Tongue (tissue), 2 donors: ENCODE data around the gene HRAS. TPM values are rescaled to one million over a fixed set of nuclear protein-coding genes. Genes with fewer than 3 reads are reported as not detected.

ENCODE experiments used
- DNase-seq: peaks from one replicate; pipeline ENCODE4 v3.0.0-alpha.2; 2015
- total RNA-seq: library from RNA; depleted of rRNA; stranded (reverse); fragments of >200 nt; gene quantifications from one replicate; pipeline ENCODE4 v1.2.3, GENCODE V29; 2014

Gene HRAS
- total RNA-seq, 1 donor from 2014 or later, result 50.7 TPM

- DNase-seq, result no peak
These were observed 27.5 kb downstream of the HRAS start for GRCh38 chr11:507727-508515.

DNA sequence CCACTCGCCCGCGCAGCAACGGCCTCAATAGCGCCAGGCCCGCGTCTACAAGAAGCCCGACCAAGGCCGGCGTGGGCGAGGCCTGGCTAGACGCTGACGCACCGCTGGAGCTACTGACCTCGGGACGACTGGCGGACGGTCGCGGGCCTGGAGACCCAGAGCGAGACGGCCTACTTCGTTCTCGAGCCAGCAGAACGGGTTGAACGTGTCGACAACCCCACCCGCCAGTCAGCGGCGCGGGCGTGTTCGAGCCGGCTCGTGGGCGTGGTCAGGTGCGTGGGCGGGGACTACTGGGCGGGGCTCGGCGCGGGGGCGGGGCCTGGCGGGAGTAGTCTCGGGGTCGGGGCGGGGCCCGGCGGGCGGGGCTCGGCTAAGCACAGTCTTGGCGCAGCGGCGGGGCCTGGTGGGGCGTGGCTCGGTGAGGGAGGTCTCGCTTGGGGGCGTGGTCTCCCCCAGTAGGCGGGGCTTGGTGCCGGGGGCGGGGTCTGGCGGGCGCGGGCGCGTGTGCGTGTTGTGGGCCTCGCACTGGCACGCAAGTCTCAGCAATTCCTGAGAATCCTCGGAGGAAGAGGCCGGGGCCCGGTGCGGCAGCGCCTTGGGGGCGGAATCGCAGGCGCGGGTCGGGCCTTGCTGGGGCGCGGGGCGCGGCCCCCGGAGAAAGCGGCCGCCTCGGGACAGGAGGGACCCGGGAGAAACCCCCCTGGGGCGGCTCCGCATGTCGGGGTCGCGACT is 28.2 kb downstream of the HRAS start, which contains the start of gene RNH1:
Gene RNH1 (minus strand): TSS at position 248 of the 732 bp plus-strand sequence. CDS start 5,080 bp downstream, outside the sequence.
- DNase-seq, result peak; percentile 98

DNA sequence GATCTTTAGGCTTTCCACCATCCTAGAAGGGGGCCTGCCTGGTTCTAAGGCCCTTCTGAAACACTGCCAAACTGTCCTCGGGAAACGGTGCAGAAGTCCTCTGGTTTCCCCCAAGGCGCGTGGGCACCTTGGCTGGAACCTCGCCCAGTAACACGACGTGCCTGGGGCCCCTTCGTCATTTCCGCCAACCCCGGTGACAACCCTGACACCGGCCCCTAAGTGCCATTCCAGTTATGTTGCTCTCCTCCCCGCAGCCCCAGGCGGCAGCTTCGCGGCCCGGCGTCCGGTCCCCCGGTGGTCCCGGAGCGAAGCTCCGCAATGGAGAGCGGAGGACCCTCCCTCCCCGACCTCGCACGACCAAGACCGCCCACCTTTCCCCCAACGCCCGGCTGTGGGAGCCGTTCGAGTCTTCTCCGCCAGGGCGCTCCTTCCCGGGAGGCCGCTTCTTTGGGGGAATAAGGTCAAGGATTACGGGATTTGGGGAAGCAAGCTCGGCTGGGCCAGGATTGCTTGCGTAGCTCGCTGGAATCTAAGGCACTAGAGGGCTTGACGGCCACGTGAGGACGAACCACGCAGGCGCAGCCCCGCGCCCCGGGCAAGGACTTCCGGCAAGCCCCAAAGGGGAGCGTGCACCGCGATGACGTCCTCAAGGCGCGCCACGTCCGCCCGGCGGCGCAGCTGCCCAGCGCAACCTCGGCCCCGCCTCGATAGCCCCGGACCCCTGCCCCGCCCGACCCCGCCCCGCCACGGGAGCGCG is 29.0 kb downstream of the HRAS start:
- DNase-seq, result peak; percentile 99

GRCh38 chr11:504994-505344 is 30.4 kb downstream of the HRAS start:
- DNase-seq, result no peak

DNA sequence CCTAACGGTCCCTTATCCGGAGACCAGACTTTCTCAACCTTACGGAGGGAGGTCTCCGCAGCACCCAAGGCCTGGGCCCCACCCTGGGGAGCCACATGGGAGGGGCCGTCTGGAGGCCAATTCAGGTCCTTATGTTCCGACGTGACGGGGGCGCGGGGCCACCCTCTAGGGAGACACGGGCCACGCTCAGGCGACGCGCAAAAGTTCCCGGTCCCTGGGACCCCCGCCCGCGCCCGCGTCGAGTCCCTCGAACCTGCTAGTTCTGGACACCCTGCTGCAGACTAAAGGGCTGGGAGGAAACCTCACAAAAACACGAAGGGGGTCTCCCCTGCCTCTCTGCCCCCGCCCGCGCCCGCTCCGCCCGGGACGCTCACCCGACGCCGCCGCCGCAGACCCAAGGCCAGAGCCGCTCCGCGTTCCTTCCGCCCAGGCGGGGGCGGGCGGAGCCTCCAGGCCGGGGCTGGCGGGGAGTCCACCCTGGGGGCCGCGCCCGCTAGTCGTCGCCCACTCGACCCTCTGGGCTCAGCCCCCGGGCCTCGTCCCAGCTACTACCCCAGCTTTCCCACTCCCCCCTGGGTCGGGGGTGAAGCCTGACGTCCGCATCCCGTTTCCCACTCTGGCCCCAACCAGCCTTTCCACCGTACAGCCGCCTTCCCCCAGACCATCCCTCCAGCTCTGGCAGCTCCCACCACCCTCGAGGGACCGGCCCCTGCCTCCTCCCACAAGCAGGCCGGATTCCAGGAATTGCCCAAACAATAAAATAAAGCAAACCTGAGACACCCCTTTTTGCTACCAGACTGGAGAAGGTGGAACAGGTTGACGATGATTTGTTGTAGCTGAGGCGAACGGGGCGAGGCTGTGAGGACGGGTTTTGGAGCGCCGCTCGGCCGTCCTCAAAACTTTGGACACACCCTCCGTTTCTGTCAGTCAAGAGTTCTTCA is 31.1 kb downstream of the HRAS start:
- DNase-seq, result peak; percentile 75

DNA sequence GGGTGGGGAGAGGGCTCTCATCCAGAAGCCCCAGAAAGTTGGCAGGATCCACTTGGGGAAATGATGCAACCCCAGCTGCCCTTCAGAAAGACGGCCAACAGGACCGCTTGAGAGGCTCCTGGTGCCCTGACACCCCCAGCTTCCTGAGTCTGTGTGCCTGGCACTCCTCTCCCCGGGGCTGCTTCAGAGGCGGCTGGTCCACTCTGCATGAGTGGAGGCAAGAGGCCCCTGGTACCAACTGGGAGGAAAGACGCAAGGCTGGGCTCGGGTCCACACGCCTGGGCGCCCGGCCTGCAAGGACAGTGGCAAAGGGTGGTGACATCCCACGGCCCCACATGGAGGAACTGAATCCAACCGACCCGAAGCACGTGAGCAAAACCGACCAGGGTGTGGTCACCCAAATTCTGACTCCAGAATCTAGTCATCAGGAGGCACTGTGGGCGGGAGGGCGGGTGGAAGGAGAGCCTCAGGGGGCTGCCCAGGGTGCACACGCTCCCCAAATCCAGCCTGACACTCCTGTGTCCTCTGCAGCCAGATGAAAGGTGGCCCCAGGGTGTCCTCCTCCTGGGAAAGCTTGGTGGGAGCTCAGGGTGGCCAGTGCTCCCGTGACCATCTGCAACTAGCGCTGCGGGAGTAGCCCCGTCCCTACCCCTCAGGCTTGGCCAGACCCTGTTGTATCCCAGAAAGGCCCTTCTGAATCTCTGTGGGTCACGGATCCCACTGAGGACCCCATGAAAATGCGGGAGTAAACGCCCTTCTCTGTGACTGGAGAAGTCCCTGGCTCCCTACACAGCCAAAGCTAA is 32.0 kb downstream of the HRAS start:
- DNase-seq, result no peak

- DNase-seq, result no peak
These were observed 32.8 kb downstream of the HRAS start for GRCh38 chr11:502288-503178.

DNA sequence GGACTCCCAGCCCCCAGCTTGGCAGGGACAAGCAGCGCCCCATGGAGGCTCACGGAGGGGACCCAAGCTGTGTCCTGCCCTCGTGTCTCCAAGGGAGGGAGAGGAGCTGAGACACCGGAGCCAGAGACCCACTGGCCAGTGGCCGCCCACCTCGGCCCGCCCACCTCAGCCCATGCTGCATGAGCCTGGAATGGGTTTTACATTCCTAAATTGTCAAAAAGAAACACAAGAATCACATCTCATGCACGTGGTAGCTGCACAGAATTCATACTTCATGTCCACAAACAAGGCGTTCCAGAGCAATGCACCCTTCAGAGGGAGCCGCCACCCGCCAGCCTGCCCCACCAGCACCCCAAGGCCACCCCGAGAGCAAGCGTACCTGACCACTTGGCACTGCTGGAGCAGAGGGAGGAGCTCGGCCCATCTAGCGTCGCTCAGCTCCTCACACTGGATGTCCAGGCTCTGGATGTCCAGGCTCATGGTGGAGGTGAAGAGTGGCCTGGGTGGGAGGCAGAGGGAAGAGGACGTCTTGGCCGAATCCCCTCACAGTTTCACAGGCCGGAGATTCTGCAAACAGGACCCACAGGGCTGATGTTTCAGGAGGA is 33.6 kb downstream of the HRAS start:
- no peak for DNase-seq

GRCh38 chr11:501001-501682 is 34.2 kb downstream of the HRAS start:
- no peak for DNase-seq

GRCh38 chr11:499201-500076 is 35.9 kb downstream of the HRAS start:
- no peak for DNase-seq

DNA sequence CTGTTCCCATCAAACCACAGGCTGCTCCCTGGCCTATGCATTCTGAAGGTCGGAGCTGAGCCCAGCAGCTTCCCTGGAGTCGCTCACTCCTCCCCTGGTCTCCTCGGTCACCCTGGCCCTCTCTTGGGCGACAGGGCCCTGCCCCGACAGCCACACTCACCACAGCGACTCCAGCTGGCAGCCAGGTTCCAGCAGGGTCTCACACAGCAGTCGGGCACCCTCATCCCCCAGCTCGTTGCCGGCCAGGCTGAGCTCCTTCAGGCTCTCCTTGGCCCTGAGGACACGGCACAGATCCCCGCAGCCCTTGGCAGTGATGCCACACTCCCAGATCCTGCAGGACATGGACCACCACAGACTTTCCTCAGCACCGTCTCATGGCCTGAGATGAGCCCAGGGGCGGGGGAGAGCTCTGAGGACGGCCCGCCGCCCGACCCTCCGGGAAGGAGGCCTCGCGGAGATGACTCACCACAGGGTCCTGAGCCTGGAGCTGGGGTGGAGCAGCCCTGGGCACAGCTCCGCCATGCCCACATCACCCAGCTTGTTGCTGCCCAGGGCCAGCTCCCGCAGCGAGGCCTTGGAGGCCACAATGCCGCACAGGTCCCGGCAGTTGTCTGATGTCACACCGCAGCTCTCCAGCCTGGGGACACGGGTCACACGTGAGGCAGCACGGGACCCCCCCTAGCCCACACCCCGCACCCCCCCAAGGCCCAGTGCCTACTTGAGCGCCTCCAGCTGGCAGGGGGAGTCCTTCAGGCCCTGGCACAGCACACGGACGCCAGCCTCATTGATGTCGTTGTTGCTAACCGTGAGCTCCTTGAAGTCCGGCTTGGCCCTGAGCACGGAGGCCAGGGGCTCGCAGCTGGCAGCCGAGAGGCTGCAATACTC is 36.8 kb downstream of the HRAS start:
- DNase-seq, result no peak

DNA sequence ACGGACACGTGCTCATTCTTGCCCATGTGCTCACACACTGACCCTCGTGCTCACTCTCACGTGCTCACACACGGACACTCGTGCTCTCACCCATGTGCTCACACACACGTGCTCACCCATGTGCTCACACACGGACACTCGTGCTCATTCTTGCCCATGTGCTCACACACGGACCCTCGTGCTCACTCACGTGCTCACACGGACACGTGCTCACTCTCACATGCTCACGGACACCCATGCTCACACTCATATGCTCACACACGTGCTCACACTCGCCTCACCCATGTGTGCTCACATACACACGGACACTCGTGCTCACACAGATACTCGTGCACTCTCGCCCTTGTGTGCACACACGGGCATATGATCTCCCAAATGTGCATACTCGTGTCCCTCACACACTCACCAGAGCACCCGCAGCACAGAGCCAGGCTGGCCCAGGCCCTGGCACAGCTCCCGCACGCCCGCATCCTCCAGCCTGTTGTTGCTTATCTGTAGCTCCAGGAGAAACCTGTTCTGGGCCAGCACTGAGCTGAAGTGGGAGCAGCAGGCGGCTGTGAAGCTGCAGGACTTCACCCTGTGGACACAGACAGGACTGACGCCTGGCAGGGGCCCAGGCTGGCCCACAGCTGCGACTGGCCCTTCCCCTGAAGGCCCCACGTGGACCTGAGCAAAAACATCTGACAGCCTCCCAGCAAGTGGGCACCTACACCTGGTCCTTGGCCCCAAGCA is 37.6 kb downstream of the HRAS start:
- DNase-seq, result no peak

DNA sequence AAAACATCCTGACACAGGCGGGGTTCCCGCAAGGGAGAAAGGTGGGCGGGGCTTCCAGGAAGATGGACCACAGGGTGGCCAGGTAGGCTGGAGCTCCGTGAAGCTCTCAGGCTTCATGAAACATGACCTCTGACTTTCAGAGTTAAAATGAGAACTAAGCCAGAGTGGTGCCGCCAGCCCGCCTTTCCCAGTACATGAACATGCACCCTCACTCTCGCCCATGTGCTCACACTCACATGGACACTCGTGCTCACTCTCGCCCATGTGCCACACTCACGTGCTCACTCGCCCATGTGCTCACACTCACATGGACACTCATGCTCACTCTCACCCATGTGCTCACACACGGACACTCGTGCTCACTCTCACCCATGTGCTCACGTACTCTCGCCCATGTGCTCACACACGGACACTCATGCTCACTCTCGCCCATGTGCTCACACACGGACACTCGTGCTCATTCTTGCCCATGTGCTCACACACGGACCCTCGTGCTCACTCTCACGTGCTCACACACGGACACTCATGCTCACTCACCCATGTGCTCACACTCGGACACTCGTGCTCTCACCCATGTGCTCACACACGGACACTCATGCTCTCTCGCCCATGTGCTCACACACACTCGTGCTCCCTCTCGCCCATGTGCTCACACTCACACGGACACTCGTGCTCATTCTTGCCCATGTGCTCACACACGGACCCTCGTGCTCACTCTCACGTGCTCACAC is 38.4 kb downstream of the HRAS start:
- DNase-seq, result no peak

GRCh38 chr11:495537-495931 is 39.8 kb downstream of the HRAS start:
- DNase-seq, result no peak
